A549 (cell line): ENCODE results near the gene PRPS1L1. TPM values are rescaled to one million over a fixed set of nuclear protein-coding genes. Genes with fewer than 3 reads are reported as not detected.

ENCODE experiments used
- ATAC-seq, 2 experiments: fragments of 200-7000 bp in 1 of 2; fragments of >200 bp in 1 of 2; cut with Nextera tagmentation in 1 of 2; cut with Tn5 transposase in 1 of 2; 3 replicates each; pipeline versions ENCODE4 v1.8.0 to v1.9.1; 2018 to 2020; ENCODE audit warnings: mild to moderate bottlenecking in 1 of 2, moderate library complexity in 1 of 2
- CTCF ChIA-PET: fragments of 300-600 bp; sonication (Branson Sonifier 250); formaldehyde crosslinking; extraction: SDS; loops from one replicate; lab custom pipeline; 2021; ENCODE audit warnings: antibody characterized with exemption, inconsistent platforms; lab: Yijun Ruan, JAX
- POLR2A ChIA-PET: fragments of 350-600 bp; formaldehyde crosslinking; extraction: SDS; loops from one replicate; lab custom pipeline; 2021; ENCODE audit warnings: antibody characterized with exemption, inconsistent platforms; lab: Yijun Ruan, JAX
- DNase-seq, 2 experiments: peaks; one replicate each; pipeline versions ENCODE4 v3.0.0 to v3.0.0-alpha.2; 2011 to 2016; ENCODE audit warnings: low read depth in 1 of 2, low spot score in 1 of 2
- FAIRE-seq: peaks from 2 replicates; lab custom pipeline; 2011; peaks lifted over from hg19 to GRCh38; lab: Jason Lieb, UNC
- H3K27ac ChIP-seq, 2 experiments: fragments of >200 bp; sonication (Bioruptor Twin); formaldehyde crosslinking; 3 replicates each; pipeline ENCODE4 v1.5.1; 2016 to 2017
- H3K4me1 ChIP-seq: fragments of >200 bp; sonication (Bioruptor Twin); formaldehyde crosslinking; 3 replicates; pipeline ENCODE4 v1.6.1; 2016
- H3K4me2 ChIP-seq: fragments of >200 bp; sonication (Bioruptor Twin); formaldehyde crosslinking; 3 replicates; pipeline ENCODE4 v1.6.1; 2016
- H3K4me3 ChIP-seq: fragments of >200 bp; sonication (Bioruptor Twin); formaldehyde crosslinking; 3 replicates; pipeline ENCODE4 v1.5.1; 2016
- H3K9me3 ChIP-seq: fragments of >200 bp; sonication (Bioruptor Twin); formaldehyde crosslinking; 3 replicates; pipeline ENCODE4 v1.6.1; 2016
- ATOH8 ChIP-seq: fragments of 250-450 bp; sonication (Bioruptor Pico); IDR thresholded peaks from 2 replicates; pipeline ENCODE4 v1.5.0; 2020; ENCODE audit warnings: low read depth, mild to moderate bottlenecking, moderate library complexity
- BCL3 ChIP-seq: fragments of >200 bp; sonication (Bioruptor Twin); formaldehyde crosslinking; IDR thresholded peaks from 3 replicates; pipeline ENCODE4 v1.6.1; 2016
- BHLHE40 ChIP-seq: IDR thresholded peaks from 2 replicates; pipeline ENCODE4 v1.6.1; 2012; ENCODE audit warnings: low read depth, low read length, inconsistent platforms
- CBX8 ChIP-seq: fragments of 200-600 bp; sonication (generic); IDR thresholded peaks from 2 replicates; pipeline ENCODE4 v1.6.1; 2016
- CEBPB ChIP-seq, 2 experiments: fragments of >200 bp in 1 of 2; sonication (Bioruptor Twin) in 1 of 2; formaldehyde crosslinking in 1 of 2; IDR thresholded peaks; 2 replicates each; pipeline ENCODE4 v1.6.1; 2012 to 2016
- CHD2 ChIP-seq: fragments of 150-350 bp; IDR thresholded peaks from 2 replicates; pipeline ENCODE4 v1.6.1; 2014; ENCODE audit warnings: low read length; ENCODE audit not compliant: partially characterized antibody
- CHD4 ChIP-seq: fragments of 200-600 bp; sonication (generic); IDR thresholded peaks from 2 replicates; pipeline ENCODE4 v1.6.1; 2016; ENCODE audit warnings: antibody characterized with exemption, mild to moderate bottlenecking, borderline replicate concordance
- FOSB ChIP-seq: fragments of 250-450 bp; sonication (Bioruptor Pico); IDR thresholded peaks from 2 replicates; pipeline ENCODE4 v1.5.0; 2020; ENCODE audit warnings: mild to moderate bottlenecking, moderate library complexity
- GATA3 ChIP-seq: IDR thresholded peaks from 2 replicates; pipeline ENCODE4 v1.6.1; 2012; ENCODE audit warnings: borderline replicate concordance
- HEYL ChIP-seq: fragments of 250-450 bp; sonication (Bioruptor Pico); IDR thresholded peaks from 2 replicates; pipeline ENCODE4 v1.8.0; 2021; ENCODE audit warnings: mild to moderate bottlenecking, moderate library complexity
- HOXB13 ChIP-seq: fragments of 250-450 bp; sonication (Bioruptor Pico); IDR thresholded peaks from 2 replicates; pipeline ENCODE4 v1.5.0; 2020; ENCODE audit warnings: low read depth, mild to moderate bottlenecking, moderate library complexity
- HOXB5 ChIP-seq: fragments of 250-450 bp; sonication (Bioruptor Pico); IDR thresholded peaks from 2 replicates; pipeline ENCODE4 v1.5.0; 2020; ENCODE audit warnings: mild to moderate bottlenecking, moderate library complexity
- KDM1A ChIP-seq: fragments of 200-600 bp; sonication (generic); IDR thresholded peaks from 2 replicates; pipeline ENCODE4 v1.6.1; 2016; ENCODE audit warnings: low read depth, mild to moderate bottlenecking
- KDM5A ChIP-seq: fragments of 200-600 bp; sonication (generic); IDR thresholded peaks from 2 replicates; pipeline ENCODE4 v1.6.1; 2016; ENCODE audit warnings: antibody characterized with exemption, mild to moderate bottlenecking
- MAZ ChIP-seq: fragments of 150-350 bp; IDR thresholded peaks from 2 replicates; pipeline ENCODE4 v1.6.1; 2014; ENCODE audit warnings: antibody characterized with exemption, low read depth, low read length, borderline replicate concordance
- MYC ChIP-seq: IDR thresholded peaks from 2 replicates; pipeline ENCODE4 v1.6.1; 2012; ENCODE audit warnings: mild to moderate bottlenecking, inconsistent platforms, low read length, improper control_type of control experiment, borderline replicate concordance
- NFE2L2 ChIP-seq: fragments of 150-350 bp; conservative IDR thresholded peaks from 2 replicates; pipeline ENCODE4 v1.6.1; 2014; ENCODE audit warnings: low read length
- NPAS2 ChIP-seq: fragments of 250-450 bp; sonication (Bioruptor Pico); IDR thresholded peaks from 2 replicates; pipeline ENCODE4 v1.8.0; 2022; ENCODE audit warnings: mild to moderate bottlenecking, moderate library complexity, borderline replicate concordance
- PBX3 ChIP-seq: IDR thresholded peaks from 2 replicates; pipeline ENCODE4 v1.6.1; 2012
- PHF8 ChIP-seq: fragments of 200-600 bp; sonication (generic); IDR thresholded peaks from 2 replicates; pipeline ENCODE4 v1.6.1; 2016; ENCODE audit warnings: low read depth, mild to moderate bottlenecking, antibody characterized with exemption, moderate library complexity, borderline replicate concordance
- POLR2AphosphoS2 ChIP-seq: conservative IDR thresholded peaks from 2 replicates; pipeline ENCODE4 v1.6.1; 2012; ENCODE audit warnings: low read length, improper control_type of control experiment, inconsistent platforms
- RAD21 ChIP-seq, 2 experiments: fragments of >200 bp in 1 of 2; sonication (Bioruptor Twin) in 1 of 2; formaldehyde crosslinking in 1 of 2; IDR thresholded peaks in 1 of 2; conservative IDR thresholded peaks in 1 of 2; 2 replicates in 1 of 2; 3 replicates in 1 of 2; pipeline ENCODE4 v1.6.1; 2012 to 2018; ENCODE audit warnings: inconsistent platforms in 1 of 2
- RCOR1 ChIP-seq: fragments of 150-350 bp; IDR thresholded peaks from 2 replicates; pipeline ENCODE4 v1.6.1; 2014; ENCODE audit warnings: antibody characterized with exemption, low read length, low read depth
- RNF2 ChIP-seq: fragments of 200-600 bp; sonication (generic); IDR thresholded peaks from 2 replicates; pipeline ENCODE4 v1.6.1; 2016; ENCODE audit warnings: low read depth, mild to moderate bottlenecking, antibody characterized with exemption, moderate library complexity, borderline replicate concordance
- SMC3 ChIP-seq: fragments of >200 bp; sonication (Bioruptor Twin); formaldehyde crosslinking; IDR thresholded peaks from 3 replicates; pipeline ENCODE4 v1.6.1; 2018; ENCODE audit warnings: inconsistent platforms
- TFCP2L1 ChIP-seq: fragments of 250-450 bp; sonication (Bioruptor Pico); IDR thresholded peaks from 2 replicates; pipeline ENCODE4 v1.5.0; 2021; ENCODE audit warnings: mild to moderate bottlenecking
- USF2 ChIP-seq: fragments of 450-650 bp; IDR thresholded peaks from 2 replicates; pipeline ENCODE4 v1.6.1; 2014; ENCODE audit warnings: antibody characterized with exemption
- ZNF302 ChIP-seq: fragments of 250-450 bp; sonication (Bioruptor Pico); IDR thresholded peaks from 2 replicates; pipeline ENCODE4 v1.9.0; 2021; ENCODE audit warnings: inconsistent platforms, mild to moderate bottlenecking, moderate library complexity
- ZSCAN20 ChIP-seq: fragments of 250-450 bp; sonication (Bioruptor Pico); IDR thresholded peaks from 2 replicates; pipeline ENCODE4 v1.8.0; 2022; ENCODE audit warnings: mild to moderate bottlenecking, moderate library complexity
- WGBS: methylation state at CpG from one replicate; pipeline ENCODE4 v1.1.6; 2017; ENCODE audit errors: missing lambda C conversion rate; 5-methylcytosine and 5-hydroxymethylcytosine counted together
- polyA plus RNA-seq, 4 experiments: library from polyadenylated mRNA; depleted of rRNA in 3 of 4; stranded (reverse); fragments of >200 nt; fragmentation: RNase III in 1 of 4; extraction: RNeasy Plus Mini Kit Qiagen cat#74134 plus additional on column Dnase treatment in 1 of 4; gene quantifications; 2 replicates in 3 of 4; 3 replicates in 1 of 4; pipeline ENCODE4 v1.2.3, GENCODE V29; 2011 to 2017

PRPS1L1 gene
- polyA plus RNA-seq, 2 of the 4 experiments (the other 2 are of a cell fraction): not detected

GRCh38 chr7:18063149-18063901 lies 35.7 kb upstream of the PRPS1L1 start:
- Histone ChIP-seq H3K4me1 (no peaks in the 10 kb centered on the region), H3K4me3 (no peak overlapping the region), H3K9me3 (no peaks in the 10 kb centered on the region), H3K27ac (no peak overlapping the region), H3K4me2 (no peak overlapping the region)
- FAIRE-seq (no peak), DNase-seq (no peak), ATAC-seq (no peak)
- CTCF ChIA-PET: interaction anchor here (0.6 kb wide), 1 partner anchor 84 kb away, joined by 4 read pairs; no protein-coding TSS in a partner anchor
- WGBS: 30% methylated on average over 5 of the region's 5 CpGs
- TF ChIP-seq FOSB (no peak), POLR2AphosphoS2 (no peak), PHF8 (no peak), HEYL (CRISPR knock-in tag) (no peak), KDM1A (no peak), BHLHE40 (no peak), TFCP2L1 (CRISPR knock-in tag) (no peak), HOXB5 (CRISPR knock-in tag) (no peak), NPAS2 (CRISPR knock-in tag) (no peak)
- POLR2A ChIA-PET: no interaction called here

- ATAC-seq: no peak
- Histone ChIP-seq H3K4me1 (no peaks in the 10 kb centered on the region), H3K4me3 (no peak overlapping the region), H3K4me2 (no peak overlapping the region), H3K27ac (no peak overlapping the region)
- ChIA-PET POLR2A (no interaction called here), CTCF (no interaction called here)
- 49% methylated on average over 4 of the region's 4 CpGs for WGBS
- DNase-seq: no peak
- no peak for FAIRE-seq
- TF ChIP-seq MAZ (no peak), CHD2 (no peak), GATA3 (no peak), ATOH8 (CRISPR knock-in tag) (no peak), ZNF302 (CRISPR knock-in tag) (no peak), RNF2 (no peak), CEBPB (IDR thresholded peaks at IDR 0.05) (no peak), CBX8 (no peak), RAD21 (conservative IDR thresholded peaks at IDR 0.05 in 1 of 2, IDR thresholded peaks at IDR 0.05 in 1 of 2) (no peak), SMC3 (no peak), HOXB13 (CRISPR knock-in tag) (no peak), RCOR1 (no peak), CHD4 (no peak), MYC (no peak), KDM5A (no peak), NFE2L2 (no peak), ZSCAN20 (no peak), PBX3 (no peak), BCL3 (no peak), USF2 (no peak)
- TF ChIP-seq, all 56 proteins: peak for 0
- H3K9me3 ChIP-seq: no peaks in the 10 kb centered on the region
These were observed 31.5 kb upstream of the PRPS1L1 start for GRCh38 chr7:18059171-18059570.
